ENCODE measurements around the gene BTBD2.

BTBD2 gene

DNA sequence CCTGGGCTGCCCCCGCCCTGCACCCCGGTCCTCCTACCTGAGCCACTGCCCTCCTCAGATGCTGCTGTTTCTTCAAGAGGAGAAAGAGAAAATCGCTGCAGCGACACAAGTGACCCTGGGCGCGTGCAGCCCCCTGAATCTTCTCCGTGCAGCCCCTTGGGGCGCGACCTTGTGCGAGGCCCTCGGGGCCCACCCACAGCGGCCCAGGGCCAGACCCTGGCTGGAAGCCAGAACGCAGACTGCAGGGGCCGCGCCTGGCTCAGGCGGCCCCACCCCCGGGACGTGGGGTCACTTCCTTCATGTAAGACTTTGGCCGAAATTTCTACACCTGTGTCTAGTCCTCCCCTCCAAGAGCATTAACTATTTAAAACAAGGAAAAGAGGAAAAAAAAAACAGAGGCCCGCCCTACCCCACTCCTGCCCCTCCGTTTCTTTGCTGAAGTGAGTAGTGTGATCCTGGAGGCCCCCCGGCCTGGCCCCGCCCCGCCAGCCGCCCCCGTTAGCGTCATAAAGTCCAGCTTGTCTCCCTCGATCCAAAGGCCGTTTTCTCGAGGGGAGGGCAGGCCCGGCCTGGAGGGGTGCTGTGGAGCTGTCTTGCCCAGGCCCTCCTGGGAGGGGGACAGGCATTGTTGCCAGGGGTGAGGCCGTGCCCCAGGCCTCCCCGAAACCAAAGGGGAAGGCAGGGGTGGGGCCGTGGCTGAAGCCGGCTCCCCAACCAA is 35.3 kb downstream of the BTBD2 start:
- ATAC-seq = no peak
- TF ChIP-seq ZC3H10 (CRISPR knock-in tag; IDR thresholded peaks at IDR 0.05) (no peak), TOX (CRISPR knock-in tag; IDR thresholded peaks at IDR 0.05; ENCODE audit: borderline replicate concordance) (no peak), SNAI2 (CRISPR knock-in tag; IDR thresholded peaks at IDR 0.05) (no peak), PPARA (CRISPR knock-in tag; IDR thresholded peaks at IDR 0.05; ENCODE audit: borderline replicate concordance) (no peak), RARB (CRISPR knock-in tag; IDR thresholded peaks at IDR 0.05) (no peak), ZFP30 (CRISPR knock-in tag; IDR thresholded peaks at IDR 0.05) (no peak), ZNF70 (CRISPR knock-in tag; IDR thresholded peaks at IDR 0.05) (no peak), TCF4 (CRISPR knock-in tag; IDR thresholded peaks at IDR 0.05; ENCODE audit: borderline replicate concordance) (no peak), CSDC2 (CRISPR knock-in tag; IDR thresholded peaks at IDR 0.05) (no peak), BACH2 (CRISPR knock-in tag; IDR thresholded peaks at IDR 0.05; ENCODE audit: borderline replicate concordance) (no peak)

DNA sequence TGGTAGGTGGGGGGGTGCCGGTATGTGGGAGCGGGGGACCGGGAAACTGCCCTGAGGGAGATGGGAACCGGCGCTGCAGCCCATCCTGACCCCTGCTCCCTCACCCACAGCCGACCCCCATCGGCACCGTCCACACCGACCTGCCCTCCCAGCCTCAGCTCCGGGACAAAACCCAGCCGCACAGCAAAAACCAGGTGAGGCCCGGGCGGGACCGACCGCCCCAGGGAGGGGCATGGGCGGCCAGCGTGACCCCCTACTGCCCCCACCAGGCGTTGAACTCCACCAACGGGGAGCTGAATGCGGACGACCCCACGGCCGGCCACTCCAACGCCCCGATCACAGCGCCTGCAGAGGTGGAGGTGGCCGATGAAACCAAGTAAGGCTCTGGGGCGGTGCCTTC is 35.9 kb downstream of the BTBD2 start:
- no peak for ATAC-seq
- no peak for TF ChIP-seq ZNF70 (CRISPR knock-in tag; IDR thresholded peaks at IDR 0.05)
- TF ChIP-seq, protein P1, sequence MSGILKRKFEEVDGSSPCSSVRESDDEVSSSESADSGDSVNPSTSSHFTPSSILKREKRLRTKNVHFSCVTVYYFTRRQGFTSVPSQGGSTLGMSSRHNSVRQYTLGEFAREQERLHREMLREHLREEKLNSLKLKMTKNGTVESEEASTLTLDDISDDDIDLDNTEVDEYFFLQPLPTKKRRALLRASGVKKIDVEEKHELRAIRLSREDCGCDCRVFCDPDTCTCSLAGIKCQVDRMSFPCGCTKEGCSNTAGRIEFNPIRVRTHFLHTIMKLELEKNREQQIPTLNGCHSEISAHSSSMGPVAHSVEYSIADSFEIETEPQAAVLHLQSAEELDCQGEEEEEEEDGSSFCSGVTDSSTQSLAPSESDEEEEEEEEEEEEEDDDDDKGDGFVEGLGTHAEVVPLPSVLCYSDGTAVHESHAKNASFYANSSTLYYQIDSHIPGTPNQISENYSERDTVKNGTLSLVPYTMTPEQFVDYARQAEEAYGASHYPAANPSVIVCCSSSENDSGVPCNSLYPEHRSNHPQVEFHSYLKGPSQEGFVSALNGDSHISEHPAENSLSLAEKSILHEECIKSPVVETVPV (CRISPR knock-in tag; IDR thresholded peaks at IDR 0.05) = no peak
- no peak for TF ChIP-seq SNAI2 (CRISPR knock-in tag; IDR thresholded peaks at IDR 0.05)
- TF ChIP-seq TOX (CRISPR knock-in tag; IDR thresholded peaks at IDR 0.05; ENCODE audit: borderline replicate concordance) = no peak
- TF ChIP-seq BACH2 (CRISPR knock-in tag; IDR thresholded peaks at IDR 0.05; ENCODE audit: borderline replicate concordance) = no peak
- TF ChIP-seq ZC3H10 (CRISPR knock-in tag; IDR thresholded peaks at IDR 0.05) = no peak
- no peak for TF ChIP-seq ZNF565 (CRISPR knock-in tag; conservative IDR thresholded peaks at IDR 0.05; ENCODE audit: low read depth)
- TF ChIP-seq, protein P2, sequence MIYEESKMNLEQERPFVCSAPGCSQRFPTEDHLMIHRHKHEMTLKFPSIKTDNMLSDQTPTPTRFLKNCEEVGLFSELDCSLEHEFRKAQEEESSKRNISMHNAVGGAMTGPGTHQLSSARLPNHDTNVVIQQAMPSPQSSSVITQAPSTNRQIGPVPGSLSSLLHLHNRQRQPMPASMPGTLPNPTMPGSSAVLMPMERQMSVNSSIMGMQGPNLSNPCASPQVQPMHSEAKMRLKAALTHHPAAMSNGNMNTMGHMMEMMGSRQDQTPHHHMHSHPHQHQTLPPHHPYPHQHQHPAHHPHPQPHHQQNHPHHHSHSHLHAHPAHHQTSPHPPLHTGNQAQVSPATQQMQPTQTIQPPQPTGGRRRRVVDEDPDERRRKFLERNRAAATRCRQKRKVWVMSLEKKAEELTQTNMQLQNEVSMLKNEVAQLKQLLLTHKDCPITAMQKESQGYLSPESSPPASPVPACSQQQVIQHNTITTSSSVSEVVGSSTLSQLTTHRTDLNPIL (CRISPR knock-in tag; IDR thresholded peaks at IDR 0.05; ENCODE audit: low read depth) = no peak
- TF ChIP-seq, protein P3, sequence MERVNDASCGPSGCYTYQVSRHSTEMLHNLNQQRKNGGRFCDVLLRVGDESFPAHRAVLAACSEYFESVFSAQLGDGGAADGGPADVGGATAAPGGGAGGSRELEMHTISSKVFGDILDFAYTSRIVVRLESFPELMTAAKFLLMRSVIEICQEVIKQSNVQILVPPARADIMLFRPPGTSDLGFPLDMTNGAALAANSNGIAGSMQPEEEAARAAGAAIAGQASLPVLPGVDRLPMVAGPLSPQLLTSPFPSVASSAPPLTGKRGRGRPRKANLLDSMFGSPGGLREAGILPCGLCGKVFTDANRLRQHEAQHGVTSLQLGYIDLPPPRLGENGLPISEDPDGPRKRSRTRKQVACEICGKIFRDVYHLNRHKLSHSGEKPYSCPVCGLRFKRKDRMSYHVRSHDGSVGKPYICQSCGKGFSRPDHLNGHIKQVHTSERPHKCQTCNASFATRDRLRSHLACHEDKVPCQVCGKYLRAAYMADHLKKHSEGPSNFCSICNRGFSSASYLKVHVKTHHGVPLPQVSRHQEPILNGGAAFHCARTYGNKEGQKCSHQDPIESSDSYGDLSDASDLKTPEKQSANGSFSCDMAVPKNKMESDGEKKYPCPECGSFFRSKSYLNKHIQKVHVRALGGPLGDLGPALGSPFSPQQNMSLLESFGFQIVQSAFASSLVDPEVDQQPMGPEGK (CRISPR knock-in tag; IDR thresholded peaks at IDR 0.05; ENCODE audit: borderline replicate concordance) = no peak
- no peak for TF ChIP-seq TCF4 (CRISPR knock-in tag; IDR thresholded peaks at IDR 0.05; ENCODE audit: borderline replicate concordance)

DNA sequence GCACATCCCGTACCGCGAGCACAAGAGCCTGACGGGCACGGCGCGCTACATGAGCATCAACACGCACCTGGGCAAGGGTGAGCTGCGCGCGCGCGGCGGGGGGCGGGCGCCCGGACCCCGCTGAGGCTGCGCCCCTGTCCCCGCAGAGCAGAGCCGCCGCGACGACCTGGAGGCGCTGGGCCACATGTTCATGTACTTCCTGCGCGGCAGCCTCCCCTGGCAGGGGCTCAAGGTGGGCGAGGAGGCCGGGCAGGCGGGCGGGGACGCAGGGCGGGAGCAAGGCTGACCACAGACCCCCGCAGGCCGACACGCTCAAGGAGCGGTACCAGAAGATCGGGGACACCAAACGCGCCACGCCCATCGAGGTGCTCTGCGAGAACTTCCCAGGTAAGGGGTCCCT is 36.5 kb downstream of the BTBD2 start:
- no peak for ATAC-seq
- TF ChIP-seq, protein P1 (CRISPR knock-in tag; IDR thresholded peaks at IDR 0.05) = no peak
- TF ChIP-seq ZFP30 (CRISPR knock-in tag; IDR thresholded peaks at IDR 0.05) = no peak
- no peak for TF ChIP-seq ESRRG (CRISPR knock-in tag; IDR thresholded peaks at IDR 0.05)
- TF ChIP-seq ZC3H10 (CRISPR knock-in tag; IDR thresholded peaks at IDR 0.05) = no peak
- TF ChIP-seq, protein P4, sequence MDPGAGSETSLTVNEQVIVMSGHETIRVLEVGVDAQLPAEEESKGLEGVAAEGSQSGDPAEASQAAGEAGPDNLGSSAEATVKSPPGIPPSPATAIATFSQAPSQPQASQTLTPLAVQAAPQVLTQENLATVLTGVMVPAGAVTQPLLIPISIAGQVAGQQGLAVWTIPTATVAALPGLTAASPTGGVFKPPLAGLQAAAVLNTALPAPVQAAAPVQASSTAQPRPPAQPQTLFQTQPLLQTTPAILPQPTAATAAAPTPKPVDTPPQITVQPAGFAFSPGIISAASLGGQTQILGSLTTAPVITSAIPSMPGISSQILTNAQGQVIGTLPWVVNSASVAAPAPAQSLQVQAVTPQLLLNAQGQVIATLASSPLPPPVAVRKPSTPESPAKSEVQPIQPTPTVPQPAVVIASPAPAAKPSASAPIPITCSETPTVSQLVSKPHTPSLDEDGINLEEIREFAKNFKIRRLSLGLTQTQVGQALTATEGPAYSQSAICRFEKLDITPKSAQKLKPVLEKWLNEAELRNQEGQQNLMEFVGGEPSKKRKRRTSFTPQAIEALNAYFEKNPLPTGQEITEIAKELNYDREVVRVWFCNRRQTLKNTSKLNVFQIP (CRISPR knock-in tag; IDR thresholded peaks at IDR 0.05; ENCODE audit: borderline replicate concordance, low read depth) = no peak
- TF ChIP-seq, protein P3 (CRISPR knock-in tag; IDR thresholded peaks at IDR 0.05; ENCODE audit: borderline replicate concordance) = no peak
- no peak for TF ChIP-seq CSDC2 (CRISPR knock-in tag; IDR thresholded peaks at IDR 0.05)
- TF ChIP-seq ISL1 (CRISPR knock-in tag; IDR thresholded peaks at IDR 0.05) = no peak
- no peak for TF ChIP-seq ZFP3 (CRISPR knock-in tag; IDR thresholded peaks at IDR 0.05)
- no peak for TF ChIP-seq TCF4 (CRISPR knock-in tag; IDR thresholded peaks at IDR 0.05; ENCODE audit: borderline replicate concordance)
- no peak for TF ChIP-seq SNAI2 (CRISPR knock-in tag; IDR thresholded peaks at IDR 0.05)
- TF ChIP-seq, protein P5, sequence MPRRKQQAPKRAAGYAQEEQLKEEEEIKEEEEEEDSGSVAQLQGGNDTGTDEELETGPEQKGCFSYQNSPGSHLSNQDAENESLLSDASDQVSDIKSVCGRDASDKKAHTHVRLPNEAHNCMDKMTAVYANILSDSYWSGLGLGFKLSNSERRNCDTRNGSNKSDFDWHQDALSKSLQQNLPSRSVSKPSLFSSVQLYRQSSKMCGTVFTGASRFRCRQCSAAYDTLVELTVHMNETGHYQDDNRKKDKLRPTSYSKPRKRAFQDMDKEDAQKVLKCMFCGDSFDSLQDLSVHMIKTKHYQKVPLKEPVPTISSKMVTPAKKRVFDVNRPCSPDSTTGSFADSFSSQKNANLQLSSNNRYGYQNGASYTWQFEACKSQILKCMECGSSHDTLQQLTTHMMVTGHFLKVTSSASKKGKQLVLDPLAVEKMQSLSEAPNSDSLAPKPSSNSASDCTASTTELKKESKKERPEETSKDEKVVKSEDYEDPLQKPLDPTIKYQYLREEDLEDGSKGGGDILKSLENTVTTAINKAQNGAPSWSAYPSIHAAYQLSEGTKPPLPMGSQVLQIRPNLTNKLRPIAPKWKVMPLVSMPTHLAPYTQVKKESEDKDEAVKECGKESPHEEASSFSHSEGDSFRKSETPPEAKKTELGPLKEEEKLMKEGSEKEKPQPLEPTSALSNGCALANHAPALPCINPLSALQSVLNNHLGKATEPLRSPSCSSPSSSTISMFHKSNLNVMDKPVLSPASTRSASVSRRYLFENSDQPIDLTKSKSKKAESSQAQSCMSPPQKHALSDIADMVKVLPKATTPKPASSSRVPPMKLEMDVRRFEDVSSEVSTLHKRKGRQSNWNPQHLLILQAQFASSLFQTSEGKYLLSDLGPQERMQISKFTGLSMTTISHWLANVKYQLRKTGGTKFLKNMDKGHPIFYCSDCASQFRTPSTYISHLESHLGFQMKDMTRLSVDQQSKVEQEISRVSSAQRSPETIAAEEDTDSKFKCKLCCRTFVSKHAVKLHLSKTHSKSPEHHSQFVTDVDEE (CRISPR knock-in tag; IDR thresholded peaks at IDR 0.05) = no peak
- TF ChIP-seq, protein P2 (CRISPR knock-in tag; IDR thresholded peaks at IDR 0.05; ENCODE audit: low read depth) = no peak
- no peak for TF ChIP-seq BACH2 (CRISPR knock-in tag; IDR thresholded peaks at IDR 0.05; ENCODE audit: borderline replicate concordance)
